ENCODE measurements around the gene SLC30A3. TPM values are rescaled to one million over a fixed set of nuclear protein-coding genes. Genes with fewer than 3 reads are reported as not detected.

SLC30A3 gene
- total RNA-seq, 1 experiment from 2014 or later, result 0.11 TPM

DNA sequence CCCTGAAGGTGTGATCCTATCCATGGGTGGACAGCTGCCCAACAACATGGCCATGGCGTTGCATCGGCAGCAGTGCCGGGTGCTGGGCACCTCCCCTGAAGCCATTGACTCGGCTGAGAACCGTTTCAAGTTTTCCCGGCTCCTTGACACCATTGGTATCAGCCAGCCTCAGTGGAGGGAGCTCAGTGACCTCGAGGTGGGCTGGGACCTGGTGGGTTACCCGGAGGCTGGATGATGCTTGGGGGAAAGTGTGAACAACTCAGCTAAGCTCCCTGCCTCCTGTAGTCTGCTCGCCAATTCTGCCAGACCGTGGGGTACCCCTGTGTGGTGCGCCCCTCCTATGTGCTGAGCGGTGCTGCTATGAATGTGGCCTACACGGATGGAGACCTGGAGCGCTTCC is 29.5 kb downstream of the SLC30A3 start:
- no peak for DNase-seq (ENCODE audit: low read depth)

DNA sequence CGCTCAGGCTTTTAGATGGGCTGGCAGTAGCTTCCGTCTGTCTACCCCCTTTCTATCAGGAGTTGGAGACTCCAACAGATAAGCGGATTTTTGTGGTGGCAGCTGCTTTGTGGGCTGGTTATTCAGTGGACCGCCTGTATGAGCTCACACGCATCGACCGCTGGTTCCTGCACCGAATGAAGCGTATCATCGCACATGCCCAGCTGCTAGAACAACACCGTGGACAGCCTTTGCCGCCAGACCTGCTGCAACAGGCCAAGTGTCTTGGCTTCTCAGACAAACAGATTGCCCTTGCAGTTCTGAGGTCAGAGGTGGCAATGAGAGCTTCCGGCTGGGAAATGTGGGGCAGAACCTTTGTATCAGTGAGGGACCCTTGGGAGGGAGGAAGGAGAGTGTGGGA is 30.9 kb downstream of the SLC30A3 start:
- DNase-seq (ENCODE audit: low read depth), result no peak

GRCh38 chr2:27227501-27227900 is 35.3 kb downstream of the SLC30A3 start:
- no peak for DNase-seq (ENCODE audit: low read depth)

GRCh38 chr2:27225526-27225925 is 37.3 kb downstream of the SLC30A3 start:
- DNase-seq (ENCODE audit: low read depth), result no peak

GRCh38 chr2:27223416-27223815 is 39.4 kb downstream of the SLC30A3 start:
- no peak for DNase-seq (ENCODE audit: low read depth)

- no peak for DNase-seq (ENCODE audit: low read depth)
Observed at GRCh38 chr2:27222407-27222806, 40.4 kb downstream of the SLC30A3 start.

- no peak for DNase-seq (ENCODE audit: low read depth)
Observed at GRCh38 chr2:27221166-27221565, 41.7 kb downstream of the SLC30A3 start.

GRCh38 chr2:27220091-27220490 is 42.8 kb downstream of the SLC30A3 start:
- DNase-seq (ENCODE audit: low read depth), result no peak

- DNase-seq (ENCODE audit: low read depth), result no peak
Observed at GRCh38 chr2:27219091-27219490, 43.8 kb downstream of the SLC30A3 start.

- no peak for DNase-seq (ENCODE audit: low read depth)
Observed at GRCh38 chr2:27218614-27219013, 44.2 kb downstream of the SLC30A3 start.

DNA sequence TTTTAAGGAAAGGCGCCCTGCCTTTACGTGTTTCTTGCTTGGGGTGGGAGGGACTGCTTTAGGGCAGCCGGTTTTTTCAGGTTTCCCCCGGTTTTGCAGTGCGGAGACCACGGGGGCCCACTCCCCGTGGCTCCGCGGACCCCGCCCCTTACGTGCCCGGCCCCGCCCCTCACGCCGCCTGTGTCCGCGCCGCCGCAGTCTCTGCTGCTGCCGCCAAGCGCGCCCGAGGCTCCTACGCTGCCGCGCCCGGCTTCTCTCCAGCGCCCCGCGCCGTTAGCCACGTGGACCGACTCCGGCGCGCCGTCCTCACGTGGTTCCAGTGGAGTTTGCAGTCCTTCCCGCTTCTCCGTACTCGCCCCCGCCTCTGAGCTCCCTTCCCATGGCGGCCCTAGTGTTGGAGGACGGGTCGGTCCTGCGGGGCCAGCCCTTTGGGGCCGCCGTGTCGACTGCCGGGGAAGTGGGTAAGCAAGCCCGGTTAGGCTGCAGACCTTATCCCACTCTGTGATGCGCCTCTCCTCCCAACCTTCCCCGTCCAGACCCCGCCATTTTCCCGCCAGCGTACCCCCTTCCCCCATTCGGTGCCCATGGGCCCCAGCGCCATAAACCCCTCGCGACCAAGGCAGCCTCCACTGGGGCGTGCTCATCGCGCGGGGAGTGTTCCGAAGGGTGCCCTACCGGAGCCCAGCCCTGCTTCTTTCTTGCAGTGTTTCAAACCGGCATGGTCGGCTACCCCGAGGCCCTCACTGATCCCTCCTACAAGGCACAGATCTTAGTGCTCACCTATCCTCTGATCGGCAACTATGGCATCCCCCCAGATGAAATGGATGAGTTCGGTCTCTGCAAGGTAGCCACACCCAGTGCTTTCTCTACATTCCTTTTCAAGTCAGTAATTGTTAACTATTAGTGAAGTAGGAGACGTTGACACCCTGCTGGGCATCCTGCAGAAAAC is 45.4 kb downstream of the SLC30A3 start, which contains the start of gene CAD:
Gene CAD, plus strand, starts transcription at position 197 of the 949 bp plus-strand sequence. Its CDS starts 183 bp downstream, at position 380.
- DNase-seq (ENCODE audit: low read depth), result peak; percentile 96

DNA sequence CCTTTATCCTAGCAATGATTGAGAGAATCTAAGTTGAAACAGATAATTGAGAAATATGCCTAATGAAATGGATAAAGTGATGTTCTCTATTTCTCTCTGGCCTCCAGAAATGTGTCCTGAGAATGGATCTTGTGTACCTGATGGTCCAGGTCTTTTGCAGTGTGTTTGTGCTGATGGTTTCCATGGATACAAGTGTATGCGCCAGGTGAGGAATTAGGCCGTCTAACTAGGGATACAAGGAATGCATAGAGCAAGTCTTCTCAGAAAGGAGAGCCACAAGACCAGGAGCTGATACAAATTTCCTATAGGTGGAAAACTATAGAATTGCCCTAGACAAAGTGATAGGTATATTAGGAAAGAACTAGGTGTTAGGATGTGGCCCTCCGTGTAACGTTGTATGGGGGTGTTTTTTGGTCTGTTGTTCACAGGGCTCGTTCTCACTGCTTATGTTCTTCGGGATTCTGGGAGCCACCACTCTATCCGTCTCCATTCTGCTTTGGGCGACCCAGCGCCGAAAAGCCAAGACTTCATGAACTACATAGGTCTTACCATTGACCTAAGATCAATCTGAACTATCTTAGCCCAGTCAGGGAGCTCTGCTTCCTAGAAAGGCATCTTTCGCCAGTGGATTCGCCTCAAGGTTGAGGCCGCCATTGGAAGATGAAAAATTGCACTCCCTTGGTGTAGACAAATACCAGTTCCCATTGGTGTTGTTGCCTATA is 46.3 kb downstream of the SLC30A3 start:
- DNase-seq (ENCODE audit: low read depth), result no peak

DNA sequence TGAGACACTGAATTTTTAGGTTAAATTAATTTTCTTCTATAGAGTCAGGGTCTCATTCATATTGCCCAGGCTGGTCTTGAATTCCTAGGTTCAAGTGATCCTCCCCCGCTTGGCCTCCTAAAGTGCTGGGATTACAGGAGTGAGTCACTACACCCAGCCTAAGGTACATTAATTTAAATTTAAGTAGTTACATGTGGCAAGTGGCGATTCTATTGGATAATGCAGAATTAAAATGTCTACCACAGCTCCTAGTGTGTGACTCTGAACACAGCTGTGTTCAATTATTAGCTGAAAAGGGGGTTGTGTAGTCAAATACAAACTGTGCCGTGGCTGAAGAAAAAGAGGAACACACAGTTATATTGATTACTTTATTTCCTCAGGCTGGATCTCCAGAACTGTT is 47.9 kb downstream of the SLC30A3 start:
- no peak for DNase-seq (ENCODE audit: low read depth)

DNA sequence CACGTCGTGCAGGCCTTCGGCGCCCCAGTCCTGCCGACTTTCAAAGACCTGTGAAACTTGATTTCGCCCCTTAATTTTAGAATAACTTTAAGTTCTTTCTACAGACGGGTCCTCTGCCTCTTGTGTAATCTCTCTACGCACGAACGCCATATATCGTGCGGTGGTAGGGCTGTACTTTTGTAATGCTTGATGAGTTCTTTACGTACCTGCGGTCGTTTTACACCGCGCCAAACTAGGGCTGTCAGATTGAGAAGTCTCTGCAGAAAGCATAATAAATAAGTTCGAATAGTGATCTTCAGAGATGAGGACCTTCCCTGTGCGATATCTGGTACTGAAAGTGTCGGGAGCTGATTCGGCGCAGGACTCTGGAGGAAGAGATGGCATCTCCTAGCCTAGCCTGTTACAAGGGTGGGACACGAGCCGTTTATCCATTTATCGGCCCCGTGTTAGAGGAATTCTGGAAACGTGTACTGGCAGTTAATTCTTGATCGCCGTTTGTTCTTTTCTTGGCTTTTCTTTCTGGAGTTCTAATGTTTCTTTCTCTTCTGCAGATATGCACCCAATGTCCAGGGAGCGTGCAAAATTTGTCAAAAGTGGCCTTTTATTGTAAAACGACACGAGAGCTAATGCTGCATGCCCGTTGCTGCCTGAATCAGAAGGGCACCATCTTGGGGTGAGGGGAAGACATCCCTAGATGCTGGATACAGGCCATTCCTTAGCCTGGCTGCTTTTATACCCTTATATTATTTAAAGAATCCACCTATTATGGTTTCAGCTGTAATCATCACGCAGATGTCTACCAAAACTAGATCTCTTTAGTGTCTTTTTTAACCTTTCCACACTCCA is 50.0 kb downstream of the SLC30A3 start:
- no peak for DNase-seq (ENCODE audit: low read depth)

DNA sequence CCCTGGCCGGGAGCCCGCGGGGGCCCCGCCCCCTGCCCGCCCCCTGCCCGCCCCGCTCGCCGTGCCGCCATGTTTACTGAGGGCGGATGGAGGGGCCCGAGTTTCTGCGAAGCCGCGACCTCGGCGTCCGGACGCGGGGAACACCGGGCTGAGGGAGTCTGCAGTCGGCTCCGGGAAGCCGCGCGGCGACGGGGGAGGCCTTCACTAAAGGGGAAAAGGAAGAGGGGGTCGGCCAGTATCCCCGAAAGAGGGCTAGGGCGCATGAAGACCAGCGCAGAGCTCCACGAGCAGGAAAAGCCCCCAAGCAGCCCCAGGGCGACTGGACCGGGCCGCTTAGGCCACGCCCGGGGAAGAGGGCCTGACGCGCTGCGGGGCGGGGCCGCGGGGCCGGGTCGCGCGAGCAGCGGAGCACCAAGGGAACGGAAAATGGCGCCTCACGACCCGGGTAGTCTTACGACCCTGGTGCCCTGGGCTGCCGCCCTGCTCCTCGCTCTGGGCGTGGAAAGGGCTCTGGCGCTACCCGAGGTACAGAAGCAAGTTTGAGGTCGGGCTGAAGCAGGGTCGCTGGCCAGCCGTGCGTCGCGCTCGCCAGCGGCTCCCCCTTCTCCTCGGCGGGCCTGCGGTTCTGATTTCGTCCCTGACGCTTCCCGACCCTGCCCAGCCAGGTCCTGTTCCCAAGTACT is 50.8 kb downstream of the SLC30A3 start, which contains the start of the genes ATRAID and SLC5A6:
Gene ATRAID, plus strand, starts transcription at position 99 of the 683 bp plus-strand sequence. Its CDS starts 328 bp downstream, at position 427.
Gene SLC5A6, minus strand, starts transcription at position 326 of the 683 bp plus-strand sequence. CDS start 4,618 bp downstream, outside the sequence.
- DNase-seq (ENCODE audit: low read depth), result peak; percentile 95

DNA sequence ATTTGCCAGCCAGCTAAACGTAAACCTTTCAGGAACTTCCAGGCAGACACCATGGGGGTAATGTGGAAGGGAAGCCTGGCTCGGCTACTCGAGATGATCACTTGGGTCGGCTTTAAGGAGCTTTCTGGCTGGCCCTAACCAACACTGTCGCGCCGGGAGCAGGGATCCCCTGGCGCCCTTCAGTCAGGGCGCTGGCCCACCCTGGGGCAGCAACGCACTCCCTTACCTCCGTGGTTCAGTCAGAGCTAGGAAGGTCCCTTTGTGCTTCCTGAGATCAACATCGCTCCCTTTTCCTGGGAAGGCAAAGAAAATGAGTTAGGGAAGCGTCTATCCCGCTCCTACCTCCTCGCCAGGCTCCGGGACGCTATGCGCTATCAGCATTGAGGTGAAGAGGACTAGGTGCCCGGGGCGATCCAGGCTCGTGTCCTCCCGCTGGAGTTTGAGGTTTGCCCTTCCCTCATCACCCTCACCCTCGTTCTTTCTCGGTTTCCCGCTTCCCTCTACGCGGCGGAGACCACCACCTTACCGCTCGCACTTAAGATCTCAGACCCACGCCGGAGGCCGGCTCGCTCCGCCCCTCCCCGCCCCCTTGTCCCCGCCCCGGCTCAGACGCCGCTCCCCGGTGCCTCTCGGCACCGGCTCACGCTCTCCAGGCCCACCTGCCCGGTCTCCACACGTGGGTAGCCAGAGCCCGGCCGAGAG is 51.5 kb downstream of the SLC30A3 start:
- no peak for DNase-seq (ENCODE audit: low read depth)

DNA sequence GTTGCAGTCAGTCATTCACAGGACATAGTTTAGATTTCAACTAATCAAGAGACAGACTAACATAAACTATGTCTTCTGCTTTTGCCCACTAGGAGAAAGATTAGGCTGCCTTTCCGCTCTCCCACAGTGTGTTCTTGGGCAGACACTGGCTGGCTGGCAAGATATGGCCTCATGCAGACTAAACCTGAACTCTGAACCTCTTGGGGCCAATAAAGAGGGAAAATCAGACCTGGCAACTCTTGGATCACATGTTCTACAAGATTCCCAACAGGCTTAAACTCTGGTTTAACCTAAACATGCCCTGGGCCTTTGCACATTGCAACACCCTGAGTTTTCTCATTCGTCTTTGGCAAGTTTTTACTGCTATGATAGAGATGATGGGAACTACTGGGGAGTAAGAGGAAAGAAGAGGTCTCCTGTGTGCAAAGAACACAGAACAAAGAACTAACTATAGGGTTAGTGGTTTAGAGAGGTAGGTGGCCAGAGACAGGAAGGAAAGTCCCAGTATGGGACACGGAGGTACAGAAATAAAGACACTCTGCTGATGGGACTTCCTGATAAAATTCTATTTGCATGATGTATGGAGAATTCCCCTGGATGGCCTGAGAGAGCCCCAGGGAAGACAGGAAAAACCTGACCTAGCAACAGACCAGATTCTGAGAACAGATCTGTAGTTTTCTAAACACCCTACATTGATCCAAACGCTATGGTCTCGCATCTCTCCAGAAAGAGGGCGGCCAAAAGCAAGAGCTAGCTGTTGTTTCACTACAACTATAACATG is 53.0 kb downstream of the SLC30A3 start:
- no peak for DNase-seq (ENCODE audit: low read depth)

- no peak for DNase-seq (ENCODE audit: low read depth)
Observed at GRCh38 chr2:27208486-27209050, 54.3 kb downstream of the SLC30A3 start.

- DNase-seq (ENCODE audit: low read depth), result no peak
Observed at GRCh38 chr2:27206346-27206745, 56.5 kb downstream of the SLC30A3 start.

Data from Daoy (cell line).